ENCODE measurements around the gene FAAP20.

Gene FAAP20, protein sequence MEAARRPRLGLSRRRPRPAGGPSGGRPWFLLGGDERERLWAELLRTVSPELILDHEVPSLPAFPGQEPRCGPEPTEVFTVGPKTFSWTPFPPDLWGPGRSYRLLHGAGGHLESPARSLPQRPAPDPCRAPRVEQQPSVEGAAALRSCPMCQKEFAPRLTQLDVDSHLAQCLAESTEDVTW

DNA sequence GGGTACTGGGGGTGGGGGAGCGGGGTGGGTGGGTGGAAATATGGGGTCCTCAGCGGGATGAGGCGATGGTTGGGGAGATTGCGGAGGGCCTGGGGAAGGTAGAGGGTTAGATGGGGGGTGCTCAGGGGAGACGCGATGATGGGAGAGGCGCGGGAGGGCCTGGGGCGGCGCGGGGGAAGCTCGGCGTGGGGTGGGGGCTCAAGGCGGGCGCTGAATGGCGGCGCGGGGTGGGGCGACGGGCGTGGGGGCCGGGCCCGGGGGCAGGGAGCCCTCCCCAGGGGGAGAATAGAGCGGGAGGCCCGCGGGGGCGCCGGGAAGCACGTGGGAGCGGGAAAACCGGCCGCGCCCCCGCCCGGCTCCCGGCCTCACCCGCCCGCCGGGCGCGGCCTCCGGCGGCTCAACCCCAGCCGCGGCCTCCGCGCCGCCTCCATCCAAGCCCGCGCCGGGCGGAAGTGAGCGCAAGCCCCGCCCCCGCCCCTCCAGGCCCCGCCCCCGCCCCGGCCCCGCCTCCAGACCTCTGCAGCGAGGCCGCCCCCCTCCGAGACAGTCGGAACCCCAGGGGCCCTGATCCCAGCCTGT, at the start of gene FAAP20:
TSS of gene FAAP20 (minus strand) at position 454 of the 579 bp plus-strand sequence. CDS start at position 431, 23 bp downstream.
- peak in 47 of 56 donors; percentile 49 to 93 (median 80) for DNase-seq

DNA sequence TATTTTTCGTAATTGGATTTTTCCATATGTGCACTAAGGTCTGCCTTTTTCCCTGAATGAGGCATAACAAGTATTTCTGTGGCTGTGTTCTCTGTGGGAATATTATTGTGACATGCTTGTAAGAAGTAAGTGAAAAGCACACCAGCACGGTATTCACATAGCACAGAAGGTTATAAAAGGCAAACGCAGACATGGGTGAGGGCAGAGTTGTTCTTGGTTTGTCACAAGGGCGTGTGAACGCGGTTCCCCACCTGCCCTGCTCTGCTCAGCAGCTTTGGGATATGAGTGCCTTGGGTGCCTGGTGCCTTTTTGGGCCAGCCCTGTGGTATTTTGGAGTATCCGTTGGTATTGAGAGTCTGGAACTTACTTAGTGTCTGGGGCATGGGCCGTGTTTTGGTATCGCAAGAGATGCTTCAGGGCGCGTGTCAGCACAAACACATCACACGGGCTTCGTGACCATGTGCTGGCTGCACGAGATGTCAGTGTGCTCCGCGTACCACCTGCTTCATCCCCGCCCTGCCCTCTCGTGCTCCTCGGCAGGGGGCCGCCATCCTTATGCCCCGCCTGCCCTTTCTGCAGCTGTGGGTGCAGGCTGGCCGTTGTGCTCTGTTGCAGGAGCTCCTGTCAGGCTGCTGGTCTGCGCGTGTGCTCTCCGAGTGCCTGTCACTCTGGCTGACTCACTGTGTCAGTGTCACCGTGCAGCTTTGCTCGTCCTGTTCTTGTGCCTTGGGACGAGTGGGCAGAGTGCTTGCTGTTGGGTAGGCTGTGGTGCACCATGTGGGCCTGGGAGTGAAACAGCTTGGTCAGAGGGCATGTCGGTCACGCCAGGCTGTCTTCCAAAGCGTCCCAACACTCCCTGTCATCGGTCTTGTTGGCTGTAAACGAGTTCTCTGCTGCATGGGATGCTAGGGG, 48.5 kb upstream of the FAAP20 start:
- DNase-seq = peak in 9 of 56 donors; percentile 18 to 45 (median 30)

DNA sequence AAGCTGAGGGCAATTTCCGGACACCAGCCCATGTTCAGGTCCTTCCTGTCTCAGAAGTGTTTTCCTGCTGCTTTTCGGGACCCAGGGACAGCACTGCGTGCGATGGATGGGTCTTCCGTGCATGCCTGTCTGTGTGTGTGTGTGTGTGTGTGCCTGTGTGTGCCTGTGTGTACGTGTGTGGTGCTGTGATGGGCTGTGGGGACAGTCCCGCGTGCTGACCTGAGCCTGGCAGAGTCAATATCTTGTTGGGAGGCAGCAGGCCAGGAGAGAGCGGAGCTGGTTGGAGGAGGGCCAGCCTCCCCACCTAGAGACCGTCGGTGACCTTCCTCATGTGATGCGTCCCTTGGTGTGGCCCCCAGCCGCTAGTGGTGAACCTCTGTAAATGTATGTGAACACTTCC, 47.2 kb upstream of the FAAP20 start:
- DNase-seq = no peak

DNA sequence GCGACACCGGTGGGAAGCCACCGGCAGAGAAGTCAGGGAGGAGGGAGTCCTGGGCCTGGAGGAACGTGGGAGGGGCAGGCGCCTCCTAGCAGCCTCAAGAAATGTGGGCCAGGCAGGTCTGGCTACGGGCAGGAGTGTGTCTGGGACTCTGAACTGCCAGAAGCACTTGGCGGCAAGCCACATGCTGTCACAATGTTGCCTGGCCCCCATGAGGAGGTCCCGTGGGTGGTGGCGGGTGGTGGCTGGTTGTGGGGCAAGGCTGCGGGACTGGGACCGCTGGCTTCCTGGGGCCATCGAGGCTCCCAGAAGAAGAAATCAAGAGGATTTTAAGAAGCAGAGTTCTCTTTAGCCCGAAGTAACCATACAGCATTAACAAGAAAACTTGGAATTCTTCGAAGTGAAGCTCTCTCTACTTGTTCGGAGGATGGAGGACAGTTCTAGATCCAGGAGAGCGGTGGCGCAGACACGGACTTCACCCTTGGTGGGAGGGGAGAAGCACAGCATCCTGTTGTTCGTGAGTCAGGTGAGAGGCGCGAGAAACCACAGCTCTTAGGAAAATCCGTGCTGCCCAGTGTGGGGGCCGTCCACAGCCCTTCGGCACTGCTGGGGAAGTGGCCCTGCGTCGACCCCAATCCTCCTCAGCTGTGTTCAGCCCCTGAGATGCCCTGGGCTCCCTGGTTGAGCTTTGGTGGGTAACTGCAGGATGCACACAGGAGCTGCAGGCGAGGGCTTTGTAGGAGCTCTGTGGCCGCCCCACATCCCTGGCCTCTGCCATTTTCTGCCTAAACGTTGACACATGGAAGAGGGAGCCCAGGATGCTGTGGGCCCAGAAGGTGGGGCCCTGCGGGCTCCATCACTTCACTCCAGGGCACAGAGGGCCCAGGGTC, 45.9 kb upstream of the FAAP20 start:
- peak in 37 of 56 donors; percentile 27 to 75 (median 55) for DNase-seq

DNA sequence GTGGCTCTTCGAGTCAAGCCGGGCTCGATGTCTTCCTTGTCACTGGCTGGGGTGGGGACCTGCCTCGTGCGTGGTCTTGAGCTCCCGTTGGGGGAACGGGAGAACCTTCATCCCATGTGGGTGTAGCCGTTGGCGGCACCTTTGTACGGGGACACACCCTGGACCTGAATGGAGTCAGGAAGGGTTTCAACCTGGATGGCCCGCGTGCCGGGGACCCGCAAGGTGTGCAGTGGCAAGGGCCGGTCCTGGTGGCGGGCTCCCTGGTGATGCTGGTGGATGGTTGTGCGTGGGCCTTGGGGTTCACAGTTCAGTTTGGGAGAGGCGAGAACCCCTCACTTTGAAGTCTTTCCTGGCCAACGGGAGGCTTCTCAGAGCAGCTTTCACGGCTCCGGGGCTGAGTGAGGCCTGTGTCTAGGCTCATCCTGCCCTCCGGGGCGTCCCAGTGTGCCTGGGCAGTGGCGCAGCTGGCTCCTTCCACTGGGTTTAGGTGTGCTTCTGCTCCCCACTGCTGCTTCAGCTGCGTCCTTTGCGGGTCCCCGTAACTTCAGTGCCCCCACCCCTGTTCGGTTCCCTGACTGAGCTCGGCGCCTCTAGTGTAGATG, 44.9 kb upstream of the FAAP20 start:
- no peak for DNase-seq

DNA sequence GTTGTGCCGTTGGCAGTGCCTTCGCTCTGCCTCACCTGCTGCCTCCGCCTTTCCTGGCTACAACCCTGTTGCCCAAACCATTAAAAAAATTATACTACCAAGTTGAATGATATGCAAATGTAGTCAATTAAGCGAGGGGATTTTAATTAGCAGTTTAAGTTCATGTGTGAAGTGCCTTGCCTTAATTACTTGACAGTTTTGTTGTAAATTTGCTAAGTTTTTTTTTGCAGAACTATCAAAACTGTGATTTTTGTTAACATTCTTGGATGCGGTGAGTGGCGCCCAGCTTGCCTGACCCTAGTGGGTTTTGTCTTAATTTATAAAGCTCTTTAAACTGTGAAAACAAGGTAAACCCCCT, 44.4 kb upstream of the FAAP20 start:
- no peak for DNase-seq

DNA sequence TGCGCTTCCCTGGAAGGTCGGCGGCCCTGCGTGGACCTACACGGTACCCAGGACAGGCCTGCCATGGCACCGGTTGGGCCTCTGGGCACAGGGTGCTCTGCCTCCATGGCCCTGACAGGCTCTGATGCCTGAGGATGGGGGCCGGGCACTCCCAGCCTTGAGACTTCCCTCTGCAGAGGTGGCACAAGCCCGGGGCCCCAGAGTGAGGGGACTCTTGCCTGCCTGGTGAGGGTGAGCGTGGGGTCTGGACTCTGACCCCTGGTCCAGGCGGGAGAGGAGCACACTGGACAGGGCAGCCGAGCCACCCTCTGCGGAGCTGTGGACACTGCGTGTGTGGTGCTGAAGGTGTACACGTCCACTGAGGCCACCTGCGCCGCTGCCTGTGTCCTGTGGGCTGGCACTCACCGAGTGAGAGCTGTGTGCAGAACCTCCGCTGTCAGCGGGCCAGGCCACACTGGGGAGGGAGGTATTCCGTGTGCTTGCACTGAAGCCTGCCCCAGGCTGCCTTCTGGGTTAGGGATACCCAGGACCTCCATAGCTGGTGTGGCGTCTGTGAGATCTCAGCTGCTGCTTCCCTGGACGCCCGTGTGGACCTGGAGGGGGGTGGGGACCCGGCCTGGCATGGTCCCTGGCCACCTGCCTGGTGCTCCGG, 43.9 kb upstream of the FAAP20 start:
- no peak for DNase-seq

GRCh38 chr1:2237773-2238172, 43.2 kb upstream of the FAAP20 start:
- DNase-seq = peak in 10 of 56 donors; percentile 15 to 53 (median 35)

- DNase-seq = no peak
Measured at GRCh38 chr1:2236695-2237677, 42.4 kb upstream of the FAAP20 start.

GRCh38 chr1:2235300-2235998, 40.9 kb upstream of the FAAP20 start:
- no peak for DNase-seq

DNA sequence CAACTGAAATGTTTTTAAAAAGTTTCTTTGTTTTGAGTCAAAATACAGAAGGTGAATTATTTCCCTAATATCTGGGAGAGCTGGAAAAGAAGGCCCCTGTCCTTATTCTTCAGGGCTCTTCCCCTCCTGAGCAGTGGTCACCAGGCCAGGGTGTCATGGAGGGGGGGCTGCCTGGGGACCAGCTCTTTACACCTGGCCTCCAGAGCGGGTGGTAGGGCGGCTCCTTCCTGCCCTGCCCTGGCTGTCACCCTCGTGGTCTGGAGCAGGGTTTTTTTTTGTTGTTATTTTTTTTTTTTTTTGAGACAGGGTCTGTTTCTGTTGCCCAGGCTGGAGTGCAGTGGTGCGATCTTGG, 40.2 kb upstream of the FAAP20 start:
- no peak for DNase-seq

DNA sequence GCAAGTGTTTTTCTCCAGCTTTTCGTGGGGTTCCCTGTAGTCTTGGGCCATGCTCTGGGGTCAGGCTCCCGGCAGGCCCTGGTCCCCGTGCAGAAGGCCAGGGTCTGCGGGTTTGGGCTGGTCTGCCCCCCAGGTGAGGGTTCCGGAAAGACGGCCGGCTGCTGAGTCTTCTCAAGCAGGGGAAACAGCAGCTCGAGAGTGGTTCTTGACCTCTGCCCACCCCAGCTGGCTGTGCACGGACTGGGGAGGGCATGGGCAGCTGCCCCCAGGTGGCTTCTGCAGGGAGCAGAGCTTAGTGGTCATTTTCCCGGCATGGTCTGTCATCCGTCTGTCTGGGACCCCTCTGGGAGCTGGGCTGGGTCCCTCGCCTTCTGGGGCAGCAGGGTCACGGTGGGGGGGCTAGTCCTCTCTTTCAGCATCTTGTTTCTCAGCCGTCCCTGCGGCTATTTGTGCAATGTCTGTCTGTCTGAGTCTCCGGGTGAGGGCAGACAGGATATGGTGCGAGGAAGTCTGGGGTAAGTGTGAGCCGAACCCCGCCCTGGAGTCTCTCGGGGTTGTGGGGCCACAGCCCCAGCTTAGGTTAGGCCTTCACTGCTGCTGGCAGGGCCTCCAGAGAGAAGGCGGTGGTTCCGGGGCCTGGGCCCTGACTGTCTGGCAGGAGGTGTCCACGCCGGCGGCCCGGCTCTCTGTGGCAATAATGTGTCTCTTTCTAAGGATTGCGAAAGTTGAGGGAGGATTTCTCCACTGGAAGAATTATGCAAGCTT, 39.6 kb upstream of the FAAP20 start:
- peak in 38 of 56 donors; percentile 26 to 77 (median 54) for DNase-seq

- DNase-seq = no peak
Measured at GRCh38 chr1:2233468-2233867, 38.9 kb upstream of the FAAP20 start.

GRCh38 chr1:2232916-2233438, 38.4 kb upstream of the FAAP20 start:
- no peak for DNase-seq

- DNase-seq = no peak
Measured at GRCh38 chr1:2232255-2232915, 37.8 kb upstream of the FAAP20 start.

- DNase-seq = peak in 39 of 56 donors; percentile 23 to 77 (median 55)
Measured at GRCh38 chr1:2231532-2232254, 37.1 kb upstream of the FAAP20 start.
